ENCODE results near the gene RBAK. TPM values are rescaled to one million over a fixed set of nuclear protein-coding genes. Genes with fewer than 3 reads are reported as not detected.
A peak's percentile ranks its signal among the peaks of the same experiment; 100 is the strongest.

The RBAK gene
- total RNA-seq: 1 to 10 TPM; 7.6 to 7.8 TPM

DNA sequence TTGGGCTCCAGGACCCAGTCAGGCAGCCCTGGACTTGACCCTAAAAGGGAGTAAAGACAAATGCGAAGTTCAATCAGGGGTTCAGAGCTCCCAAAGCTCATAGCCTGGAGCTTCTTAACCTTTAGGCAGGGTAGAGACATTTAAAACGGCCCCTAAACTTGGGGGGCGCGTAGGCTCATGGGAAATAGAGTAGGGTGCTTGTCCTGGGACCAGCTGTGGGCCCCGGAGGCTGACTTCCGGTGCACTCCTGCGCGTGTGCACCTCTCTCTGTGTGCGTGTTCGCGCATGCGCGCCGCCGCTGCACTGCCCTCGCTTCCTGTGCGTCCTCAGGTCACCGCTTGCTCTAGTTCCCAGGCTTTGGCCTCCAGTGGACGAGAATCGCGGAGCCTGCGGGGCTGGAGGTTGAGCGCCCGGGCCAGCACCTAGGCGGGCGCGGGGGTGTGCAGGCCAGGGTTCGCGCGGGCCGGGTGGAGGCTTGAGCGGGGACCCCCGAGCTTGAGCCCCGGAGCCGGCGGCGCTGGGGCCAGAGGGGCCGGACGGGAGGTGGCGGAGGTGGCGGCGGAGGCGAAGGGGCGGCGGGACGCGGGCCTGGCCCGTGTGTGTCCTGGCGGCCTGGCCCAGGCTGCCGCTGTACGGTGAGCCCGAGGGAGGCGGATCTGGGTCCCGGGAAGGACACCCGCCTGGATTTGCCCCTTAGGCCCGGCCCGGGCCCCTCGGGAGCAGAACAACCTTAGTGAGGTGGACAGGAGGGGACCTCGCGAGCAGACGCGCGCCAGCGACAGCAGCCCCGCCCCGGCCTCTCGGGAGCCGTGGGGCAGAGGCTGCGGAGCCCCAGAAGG is at the start of gene RBAK:
RBAK (plus strand) TSS at position 303 of the 839 bp plus-strand sequence. CDS start 2,217 bp downstream, outside the sequence.
- DNase-seq (peak; percentile 94 to 98 (median 96)), ATAC-seq (peak; percentile 100)
- Histone ChIP-seq H3K36me3 (replicated peaks in 1 of 2; ENCODE audit: insufficient read depth in 1 of 2, low read depth in 2 of 2) (peaks cover 4% of the 10 kb centered on the region in 2 donors), H3K4me1 (peaks cover 13% of the 10 kb centered on the region), H3K27ac (peak within 1 kb of the TSS; percentile 71 to 87 (median 84)), H3K4me3 (peak within 1 kb of the TSS; percentile 67 to 73), H3K27me3 (no peaks in the 10 kb centered on the region), H3K9me3 (no peaks in the 10 kb centered on the region)
- 0 to 40% methylated on average over 1 to 60 of the region's 69 CpGs for WGBS, 2 donors
- intact Hi-C loops (cut with DNase I): no loop called here
- peak; percentile 45 to 77 (median 73) for TF ChIP-seq POLR2A (IDR thresholded peaks at IDR 0.05)
- TF ChIP-seq, protein P1, sequence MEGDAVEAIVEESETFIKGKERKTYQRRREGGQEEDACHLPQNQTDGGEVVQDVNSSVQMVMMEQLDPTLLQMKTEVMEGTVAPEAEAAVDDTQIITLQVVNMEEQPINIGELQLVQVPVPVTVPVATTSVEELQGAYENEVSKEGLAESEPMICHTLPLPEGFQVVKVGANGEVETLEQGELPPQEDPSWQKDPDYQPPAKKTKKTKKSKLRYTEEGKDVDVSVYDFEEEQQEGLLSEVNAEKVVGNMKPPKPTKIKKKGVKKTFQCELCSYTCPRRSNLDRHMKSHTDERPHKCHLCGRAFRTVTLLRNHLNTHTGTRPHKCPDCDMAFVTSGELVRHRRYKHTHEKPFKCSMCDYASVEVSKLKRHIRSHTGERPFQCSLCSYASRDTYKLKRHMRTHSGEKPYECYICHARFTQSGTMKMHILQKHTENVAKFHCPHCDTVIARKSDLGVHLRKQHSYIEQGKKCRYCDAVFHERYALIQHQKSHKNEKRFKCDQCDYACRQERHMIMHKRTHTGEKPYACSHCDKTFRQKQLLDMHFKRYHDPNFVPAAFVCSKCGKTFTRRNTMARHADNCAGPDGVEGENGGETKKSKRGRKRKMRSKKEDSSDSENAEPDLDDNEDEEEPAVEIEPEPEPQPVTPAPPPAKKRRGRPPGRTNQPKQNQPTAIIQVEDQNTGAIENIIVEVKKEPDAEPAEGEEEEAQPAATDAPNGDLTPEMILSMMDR (IDR thresholded peaks at IDR 0.05): peak in 1 of 7 experiments; percentile 17

DNA sequence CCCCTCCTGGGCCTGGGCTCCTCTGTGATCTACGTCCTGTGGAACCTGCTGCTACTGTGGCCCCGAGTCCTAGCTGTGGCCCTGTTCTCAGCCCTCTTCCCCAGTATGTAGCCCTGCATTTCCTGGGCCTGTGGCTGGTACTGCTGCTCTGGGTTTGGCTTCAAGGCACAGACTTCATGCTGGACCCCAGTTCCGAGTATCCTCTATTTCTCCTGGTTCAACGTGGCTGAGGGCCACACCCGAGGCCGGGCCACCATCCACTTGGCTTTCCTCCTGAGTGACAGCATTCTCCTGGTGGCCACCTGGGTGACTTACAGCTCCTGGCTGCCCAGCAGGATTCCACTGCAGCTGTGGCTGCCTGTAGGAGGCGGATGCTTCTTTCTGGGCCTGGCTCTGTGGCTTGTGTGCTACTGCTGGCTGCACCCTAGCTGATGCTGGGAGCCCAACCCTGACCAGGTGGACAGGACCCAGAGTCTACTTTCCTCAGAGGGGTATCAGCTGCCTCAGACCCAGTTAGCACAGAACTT is 48.9 kb upstream of the RBAK start:
- TF ChIP-seq, protein P1 (IDR thresholded peaks at IDR 0.05): no peak
- no peak for TF ChIP-seq POLR2A (IDR thresholded peaks at IDR 0.05)
- no peaks in the 10 kb centered on the region for H3K27me3 ChIP-seq
- H3K9me3 ChIP-seq: no peaks in the 10 kb centered on the region
- no peak overlapping the region for H3K27ac ChIP-seq
- no peak overlapping the region for H3K4me3 ChIP-seq
- ATAC-seq (no peak), DNase-seq (no peak)
- intact Hi-C loops (cut with DNase I): no loop called here
- 89 to 90% methylated on average over 7 of the region's 7 CpGs for WGBS, 2 donors
- H3K36me3 ChIP-seq (replicated peaks in 1 of 2; ENCODE audit: insufficient read depth in 1 of 2, low read depth in 2 of 2): peaks cover 0 to 11% of the 10 kb centered on the region in 2 donors
- H3K4me1 ChIP-seq: no peaks in the 10 kb centered on the region

DNA sequence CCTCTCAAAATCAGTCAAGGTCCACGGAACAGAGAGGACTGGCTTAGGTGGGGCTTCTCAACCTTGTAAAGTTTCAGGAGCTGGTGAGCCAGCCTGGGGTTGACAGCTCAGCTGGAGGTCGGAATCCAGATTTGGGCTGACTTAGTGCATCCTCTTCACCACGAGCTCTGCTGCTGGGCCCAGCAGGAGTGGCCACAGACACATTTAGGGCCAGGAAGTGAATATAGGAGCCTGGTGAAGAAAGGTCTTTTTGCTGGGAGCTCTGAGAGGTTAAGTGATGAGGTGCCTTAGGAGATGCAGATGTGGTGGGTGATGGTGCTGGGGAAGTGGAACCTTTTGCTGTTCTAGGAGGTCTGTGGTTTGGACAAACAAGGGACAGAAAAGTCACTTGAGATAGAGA is 47.4 kb upstream of the RBAK start:
- Histone ChIP-seq H3K4me3 (no peak overlapping the region), H3K27me3 (no peaks in the 10 kb centered on the region), H3K9me3 (no peaks in the 10 kb centered on the region), H3K4me1 (no peaks in the 10 kb centered on the region), H3K36me3 (replicated peaks in 1 of 2; ENCODE audit: insufficient read depth in 1 of 2, low read depth in 2 of 2) (peaks cover 0 to 9% of the 10 kb centered on the region in 2 donors), H3K27ac (no peak overlapping the region)
- TF ChIP-seq, protein P1 (IDR thresholded peaks at IDR 0.05): no peak
- TF ChIP-seq POLR2A (IDR thresholded peaks at IDR 0.05): no peak
- no peak for DNase-seq
- intact Hi-C loops (cut with DNase I): no loop called here
- 87 to 97% methylated on average over 3 of the region's 3 CpGs for WGBS, 2 donors
- ATAC-seq: no peak

DNA sequence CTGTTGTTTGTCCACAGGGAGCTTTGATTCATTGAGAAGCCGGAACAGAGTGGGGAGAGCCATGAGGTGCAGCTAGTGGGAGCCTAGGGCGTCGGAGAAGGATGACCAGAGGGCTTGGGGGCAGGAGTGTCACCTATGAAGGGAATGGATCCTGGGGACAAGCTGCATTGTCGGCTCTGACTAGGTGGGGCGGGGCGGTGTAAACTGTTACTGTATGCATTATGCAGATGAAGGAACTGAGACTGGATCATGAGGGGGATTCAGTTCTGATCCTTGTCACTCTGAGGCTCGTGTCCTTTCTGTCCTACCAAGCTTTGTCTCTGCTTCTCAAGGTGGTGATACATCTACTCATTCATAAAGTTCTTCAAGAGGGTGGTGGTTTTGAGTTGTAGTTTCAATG is 46.8 kb upstream of the RBAK start:
- no peak overlapping the region for H3K27ac ChIP-seq
- DNase-seq: no peak
- intact Hi-C loops (cut with DNase I): no loop called here
- H3K4me1 ChIP-seq: no peaks in the 10 kb centered on the region
- peaks cover 0 to 6% of the 10 kb centered on the region in 2 donors for H3K36me3 ChIP-seq (replicated peaks in 1 of 2; ENCODE audit: insufficient read depth in 1 of 2, low read depth in 2 of 2)
- H3K4me3 ChIP-seq: no peak overlapping the region
- ATAC-seq: no peak
- H3K9me3 ChIP-seq: no peaks in the 10 kb centered on the region
- WGBS, 2 donors: 86 to 94% methylated on average over 7 of the region's 7 CpGs
- no peaks in the 10 kb centered on the region for H3K27me3 ChIP-seq
- TF ChIP-seq, protein P1 (IDR thresholded peaks at IDR 0.05): no peak
- no peak for TF ChIP-seq POLR2A (IDR thresholded peaks at IDR 0.05)
